Ectodermal cell (in vitro differentiated cells): ENCODE measurements around the gene VWF.

Experiments
- H3K27ac ChIP-seq: 2 replicates; pipeline ENCODE4 v1.7.0; 2013; ENCODE audit warnings: mild to moderate bottlenecking, low read depth, low read length; ENCODE audit not compliant: insufficient read depth, poor library complexity, severe bottlenecking
- H3K27me3 ChIP-seq: 2 replicates; pipeline ENCODE4 v1.7.0; 2013; ENCODE audit warnings: mild to moderate bottlenecking, low read length; ENCODE audit not compliant: insufficient read depth, control insufficient read depth, poor library complexity, severe bottlenecking
- H3K36me3 ChIP-seq: one replicate; pipeline ENCODE4 v1.7.0; 2013; ENCODE audit warnings: low read length; ENCODE audit not compliant: control insufficient read depth, insufficient read depth
- H3K4me1 ChIP-seq: one replicate; pipeline ENCODE4 v1.7.0; 2013; ENCODE audit warnings: low read length; ENCODE audit not compliant: control insufficient read depth, insufficient read depth
- H3K4me3 ChIP-seq: 2 replicates; pipeline ENCODE4 v1.7.0; 2013; ENCODE audit warnings: low read depth, low read length, control low read depth; ENCODE audit not compliant: insufficient read depth
- H3K9me3 ChIP-seq: 2 replicates; pipeline ENCODE4 v1.7.0; 2013; ENCODE audit warnings: mild to moderate bottlenecking, low read length, moderate library complexity; ENCODE audit not compliant: control insufficient read depth
- WGBS, 2 experiments: methylation state at CpG; one replicate each; pipeline ENCODE4 v1.1.7; 2013; ENCODE audit warnings: missing lambda C conversion rate in 2 of 2; 5-methylcytosine and 5-hydroxymethylcytosine counted together

VWF gene

GRCh38 chr12:5964913-5965900, 159.3 kb downstream of the VWF start:
- Histone ChIP-seq H3K4me1 (peaks cover 19% of the 10 kb centered on the region), H3K9me3 (no peaks in the 10 kb centered on the region), H3K36me3 (no peaks in the 10 kb centered on the region), H3K4me3 (no peak overlapping the region), H3K27me3 (peaks cover 18% of the 10 kb centered on the region), H3K27ac (no peak overlapping the region)
- WGBS, 2 experiments: 43 to 45% methylated on average over 24 of the region's 24 CpGs

- no peaks in the 10 kb centered on the region for H3K9me3 ChIP-seq
- H3K27me3 ChIP-seq: peaks cover 18% of the 10 kb centered on the region
- no peak overlapping the region for H3K27ac ChIP-seq
- H3K36me3 ChIP-seq: no peaks in the 10 kb centered on the region
- 89 to 93% methylated on average over 7 of the region's 7 CpGs for WGBS, 2 experiments
- H3K4me1 ChIP-seq: peaks cover 12% of the 10 kb centered on the region
- no peak overlapping the region for H3K4me3 ChIP-seq
Observed at GRCh38 chr12:5963515-5963914, 161.0 kb downstream of the VWF start.

DNA sequence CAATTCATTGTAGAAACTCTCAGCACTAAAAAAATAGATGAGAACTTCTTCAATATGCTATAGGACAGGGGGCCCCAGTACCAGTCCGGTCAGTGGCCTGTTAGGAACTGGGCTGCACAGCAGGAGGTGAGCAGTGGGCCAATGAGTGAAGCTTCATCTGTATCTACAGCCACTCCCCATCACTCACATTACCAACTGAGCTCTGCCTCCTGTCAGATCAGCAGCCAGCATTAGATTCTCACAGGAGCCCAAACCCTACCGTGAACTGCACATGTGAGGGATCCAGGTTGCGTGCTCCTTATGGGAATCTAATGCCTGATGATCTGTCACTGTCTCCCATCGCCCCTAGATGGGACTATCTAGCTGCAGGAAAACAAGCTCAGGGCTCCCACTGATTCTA, 163.7 kb downstream of the VWF start:
- no peaks in the 10 kb centered on the region for H3K9me3 ChIP-seq
- H3K4me1 ChIP-seq: peaks cover 12% of the 10 kb centered on the region
- WGBS, 2 experiments: 66 to 80% methylated on average over 4 of the region's 4 CpGs
- H3K27ac ChIP-seq: no peak overlapping the region
- no peak overlapping the region for H3K4me3 ChIP-seq
- H3K36me3 ChIP-seq: no peaks in the 10 kb centered on the region
- peaks cover 18% of the 10 kb centered on the region for H3K27me3 ChIP-seq

DNA sequence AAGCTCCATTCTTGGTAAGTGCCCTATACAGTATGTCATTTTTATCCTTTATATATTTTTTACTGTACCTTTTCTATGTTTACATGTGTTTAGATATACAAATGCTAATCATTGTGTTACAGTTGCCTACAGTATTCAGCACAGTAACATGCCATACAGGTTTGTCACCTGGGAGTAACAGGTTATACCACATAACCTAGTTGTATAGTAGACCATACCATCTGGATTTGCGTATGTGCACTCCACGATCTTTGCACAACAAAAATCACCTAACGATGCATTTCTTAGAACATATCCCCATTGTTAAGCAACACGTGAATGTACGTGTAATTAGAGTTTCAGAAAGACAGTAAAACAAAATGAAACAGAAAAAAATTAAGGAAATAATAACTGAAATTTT, 167.5 kb downstream of the VWF start:
- Histone ChIP-seq H3K4me1 (no peaks in the 10 kb centered on the region), H3K27ac (no peak overlapping the region), H3K27me3 (no peaks in the 10 kb centered on the region), H3K9me3 (no peaks in the 10 kb centered on the region), H3K36me3 (no peaks in the 10 kb centered on the region), H3K4me3 (no peak overlapping the region)
- WGBS, 2 experiments: 90 to 96% methylated on average over 3 to 5 of the region's 5 CpGs

DNA sequence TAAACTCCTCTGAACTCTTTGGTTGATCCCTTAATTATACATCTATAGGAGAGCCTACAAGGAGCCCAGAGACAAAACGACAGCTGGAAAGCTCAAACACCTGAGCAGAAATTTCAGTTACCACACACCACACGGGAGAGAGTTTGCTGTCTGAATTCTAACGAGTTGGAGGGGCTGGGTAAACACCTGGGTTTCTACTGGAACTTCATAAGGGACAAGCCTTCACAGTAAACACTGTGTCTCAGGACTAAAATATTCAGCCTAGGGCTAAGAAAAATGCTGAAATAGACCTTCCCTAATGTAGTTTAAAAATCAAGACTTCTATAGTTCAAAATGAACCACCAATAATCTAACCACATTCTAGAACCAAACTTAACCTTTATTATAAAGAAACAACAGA, 169.8 kb downstream of the VWF start:
- Histone ChIP-seq H3K9me3 (no peaks in the 10 kb centered on the region), H3K4me3 (no peak overlapping the region), H3K27ac (no peak overlapping the region), H3K36me3 (no peaks in the 10 kb centered on the region), H3K27me3 (no peaks in the 10 kb centered on the region), H3K4me1 (no peaks in the 10 kb centered on the region)
- 83 to 93% methylated on average over 3 of the region's 3 CpGs for WGBS, 2 experiments

DNA sequence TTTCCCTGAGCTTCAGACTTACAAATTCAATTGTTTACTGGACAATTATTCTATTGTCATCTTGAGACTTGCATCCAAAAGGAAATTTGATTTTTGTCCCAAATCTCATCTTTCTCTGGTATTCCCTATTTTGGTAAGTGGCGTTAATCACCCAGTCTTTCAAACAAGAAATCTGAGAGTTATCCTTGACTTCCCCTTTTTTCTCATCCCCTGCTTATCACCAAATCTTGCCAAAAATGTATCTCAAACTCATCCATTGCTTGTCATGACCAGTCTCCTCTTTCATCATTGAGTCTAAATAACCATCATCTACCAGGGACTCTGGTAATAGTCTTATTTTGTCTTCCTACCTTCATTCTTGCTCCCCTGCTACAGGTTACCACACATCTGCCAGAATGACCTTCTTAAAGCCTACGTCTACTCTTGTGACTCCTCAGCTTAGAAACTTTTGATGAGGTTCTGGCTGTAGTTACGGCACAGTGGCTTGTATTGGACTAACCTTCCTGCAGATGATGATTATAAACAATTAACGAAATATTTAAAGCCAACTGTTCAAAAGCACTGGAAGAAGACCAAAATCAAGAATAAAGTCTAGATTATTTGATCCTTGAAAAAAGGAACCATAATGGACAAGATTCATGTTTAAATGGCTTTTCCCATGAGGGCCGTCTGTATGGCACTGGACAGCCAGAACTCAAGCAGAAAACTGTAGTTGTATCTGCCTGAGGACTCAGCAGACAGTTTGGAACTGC, 170.5 kb downstream of the VWF start:
- no peaks in the 10 kb centered on the region for H3K4me1 ChIP-seq
- no peaks in the 10 kb centered on the region for H3K36me3 ChIP-seq
- no peaks in the 10 kb centered on the region for H3K9me3 ChIP-seq
- H3K4me3 ChIP-seq: no peak overlapping the region
- WGBS, 2 experiments: 94 to 95% methylated on average over 5 of the region's 5 CpGs
- no peaks in the 10 kb centered on the region for H3K27me3 ChIP-seq
- H3K27ac ChIP-seq: no peak overlapping the region

GRCh38 chr12:5952031-5952430, 172.4 kb downstream of the VWF start:
- no peak overlapping the region for H3K27ac ChIP-seq
- H3K4me3 ChIP-seq: no peak overlapping the region
- no peaks in the 10 kb centered on the region for H3K9me3 ChIP-seq
- H3K4me1 ChIP-seq: peaks cover 5% of the 10 kb centered on the region
- H3K27me3 ChIP-seq: peaks cover 7% of the 10 kb centered on the region
- no peaks in the 10 kb centered on the region for H3K36me3 ChIP-seq
- whole genome bisulfite sequencing, 2 experiments: 93 to 94% methylated on average over 3 of the region's 3 CpGs

GRCh38 chr12:5948696-5949095, 175.8 kb downstream of the VWF start:
- peaks cover 5% of the 10 kb centered on the region for H3K4me1 ChIP-seq
- no peaks in the 10 kb centered on the region for H3K9me3 ChIP-seq
- H3K27me3 ChIP-seq: peaks cover 39% of the 10 kb centered on the region
- H3K4me3 ChIP-seq: no peak overlapping the region
- WGBS, 2 experiments: 83 to 87% methylated on average over 3 of the region's 3 CpGs
- H3K36me3 ChIP-seq: no peaks in the 10 kb centered on the region
- H3K27ac ChIP-seq: no peak overlapping the region

DNA sequence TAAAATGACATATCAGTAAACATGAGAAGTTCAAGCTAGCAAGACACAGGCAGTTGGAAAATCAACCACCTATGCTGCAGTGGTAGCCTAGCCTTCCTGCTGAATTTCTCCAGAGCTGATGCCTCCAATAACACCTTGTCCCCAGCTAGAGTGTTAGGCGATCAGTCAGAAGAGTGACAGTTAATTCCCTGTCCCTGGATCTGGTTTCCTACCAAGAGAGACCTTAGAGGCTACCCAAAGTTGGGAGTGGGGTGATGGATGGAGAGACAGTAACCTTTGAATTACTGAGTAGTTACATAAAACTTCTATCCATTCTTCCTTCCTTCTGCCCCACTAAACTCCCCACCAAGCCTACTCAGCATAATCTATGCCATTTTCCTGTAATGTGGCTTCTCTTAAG, 177.5 kb downstream of the VWF start:
- Histone ChIP-seq H3K36me3 (no peaks in the 10 kb centered on the region), H3K27ac (no peak overlapping the region), H3K27me3 (peaks cover 41% of the 10 kb centered on the region), H3K4me1 (peaks cover 5% of the 10 kb centered on the region), H3K4me3 (no peak overlapping the region), H3K9me3 (no peaks in the 10 kb centered on the region)
- 79 to 100% methylated on average over 1 of the region's 1 CpG for WGBS, 2 experiments

DNA sequence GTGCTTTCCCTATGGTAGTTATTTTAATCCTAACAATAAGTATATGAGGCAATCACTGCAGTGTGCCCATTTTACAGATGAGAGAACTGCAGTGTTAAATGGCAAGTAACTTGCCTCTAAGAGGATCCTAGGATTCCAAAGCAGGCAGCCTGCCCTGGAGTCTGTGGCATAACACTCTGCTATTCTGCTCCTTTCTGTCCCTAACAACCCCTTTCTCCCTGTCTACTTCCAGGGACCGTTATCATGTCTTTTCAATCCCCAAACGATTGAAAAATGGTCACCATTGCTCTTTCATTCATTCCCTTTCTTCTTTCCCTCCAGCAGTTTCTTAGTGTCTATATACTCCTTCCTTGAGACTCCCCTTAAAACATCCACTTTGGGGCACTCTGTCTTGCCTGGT, 178.1 kb downstream of the VWF start:
- Histone ChIP-seq H3K27me3 (peaks cover 41% of the 10 kb centered on the region), H3K9me3 (no peaks in the 10 kb centered on the region), H3K4me1 (peaks cover 5% of the 10 kb centered on the region), H3K27ac (no peak overlapping the region), H3K36me3 (no peaks in the 10 kb centered on the region), H3K4me3 (no peak overlapping the region)
- WGBS, 2 experiments: 89% methylated on average over 2 of the region's 2 CpGs
